HL-60 (cell line): ENCODE measurements around the gene ANKS4B.

Experiments used
- DNase-seq, 2 experiments: peaks; one replicate each; pipeline ENCODE4 v3.0.0-alpha.2; 2010 to 2020; ENCODE audit warnings: low read depth in 1 of 2, low spot score in 1 of 2
- H3K27ac ChIP-seq: fragments of 250-450 bp; sonication (Bioruptor Pico); replicated peaks from 2 replicates; pipeline ENCODE4 v1.5.1; 2020; ENCODE audit warnings: mild to moderate bottlenecking, moderate library complexity
- H3K27me3 ChIP-seq: fragments of 250-450 bp; sonication (Bioruptor Pico); 2 replicates; pipeline ENCODE4 v1.5.1; 2021; ENCODE audit warnings: mild to moderate bottlenecking, moderate library complexity; ENCODE audit not compliant: insufficient read depth, poor library complexity, severe bottlenecking
- H3K4me3 ChIP-seq: replicated peaks from 2 replicates; pipeline ENCODE4 v1.5.1; 2011; ENCODE audit warnings: mild to moderate bottlenecking, control low read depth, low read length; ENCODE audit not compliant: insufficient read depth
- GABPA ChIP-seq: IDR thresholded peaks from 2 replicates; pipeline ENCODE4 v1.6.1; 2012; ENCODE audit warnings: low read depth
- POLR2AphosphoS5 ChIP-seq: IDR thresholded peaks from 2 replicates; pipeline ENCODE4 v1.6.1; 2012; ENCODE audit warnings: low read depth
- SPI1 ChIP-seq: IDR thresholded peaks from 2 replicates; pipeline ENCODE4 v1.6.1; 2012; ENCODE audit warnings: low read depth, mild to moderate bottlenecking, borderline replicate concordance
- TF ChIP-seq, protein P1 (sequence below): IDR thresholded peaks from 2 replicates; pipeline ENCODE4 v1.6.1; 2012; ENCODE audit warnings: low read depth; ENCODE audit not compliant: insufficient replicate concordance
- TF ChIP-seq, protein P2 (sequence below): IDR thresholded peaks from one replicate; pipeline ENCODE4 v1.5.1; 2011; ENCODE audit warnings: low read length, control low read depth, inconsistent platforms; ENCODE audit not compliant: insufficient read depth

Gene ANKS4B

DNA sequence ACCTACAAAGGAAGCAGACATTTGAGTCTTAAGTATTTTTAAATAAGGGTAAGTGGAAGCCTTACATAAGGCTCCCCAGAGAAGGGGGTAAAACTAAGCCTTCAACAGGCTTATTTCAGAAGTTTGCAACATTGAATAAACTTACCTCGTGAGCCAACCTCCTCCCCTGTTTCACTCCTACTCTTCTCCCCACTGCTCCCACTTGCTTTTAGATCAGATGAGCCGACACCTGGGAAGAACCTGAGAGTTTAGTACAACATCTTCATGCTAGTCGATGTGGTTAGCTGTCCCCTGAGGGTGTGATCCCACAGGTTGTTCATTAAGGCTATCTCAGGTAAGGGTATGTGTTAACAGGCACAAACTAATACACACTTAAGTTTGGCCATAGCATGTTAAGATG, 35.9 kb upstream of the ANKS4B start:
- H3K27me3 ChIP-seq: no peaks in the 10 kb centered on the region
- no peak for DNase-seq

DNA sequence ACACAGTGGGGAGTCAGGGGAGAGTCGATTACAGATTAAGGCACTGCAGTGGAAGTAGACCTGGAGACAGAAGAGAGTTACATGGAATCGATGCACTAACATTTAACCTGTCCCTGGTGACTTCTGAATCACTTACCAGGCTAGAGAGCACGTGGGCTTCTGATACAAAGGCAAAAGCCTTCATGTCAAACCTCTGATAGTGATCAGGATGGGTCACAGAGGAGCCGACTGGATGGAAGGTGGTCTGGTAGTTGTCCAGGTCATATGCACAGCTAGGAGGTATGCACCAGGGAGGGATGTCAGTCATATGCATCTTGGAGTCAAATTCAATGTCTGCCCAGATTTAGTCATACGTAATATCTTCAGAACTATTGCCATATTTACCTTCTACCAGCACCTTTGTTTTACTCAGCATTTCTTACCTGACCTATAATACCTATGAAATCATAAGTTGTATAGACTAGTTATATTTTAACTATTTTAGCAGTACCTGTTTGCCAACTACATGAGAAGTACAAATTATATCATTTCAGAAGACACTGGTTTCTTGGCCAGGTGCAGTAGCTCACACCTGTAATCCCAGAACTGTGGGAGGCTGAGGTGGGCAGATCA, 33.8 kb upstream of the ANKS4B start:
- no peak for TF ChIP-seq POLR2AphosphoS5
- TF ChIP-seq, protein P1, sequence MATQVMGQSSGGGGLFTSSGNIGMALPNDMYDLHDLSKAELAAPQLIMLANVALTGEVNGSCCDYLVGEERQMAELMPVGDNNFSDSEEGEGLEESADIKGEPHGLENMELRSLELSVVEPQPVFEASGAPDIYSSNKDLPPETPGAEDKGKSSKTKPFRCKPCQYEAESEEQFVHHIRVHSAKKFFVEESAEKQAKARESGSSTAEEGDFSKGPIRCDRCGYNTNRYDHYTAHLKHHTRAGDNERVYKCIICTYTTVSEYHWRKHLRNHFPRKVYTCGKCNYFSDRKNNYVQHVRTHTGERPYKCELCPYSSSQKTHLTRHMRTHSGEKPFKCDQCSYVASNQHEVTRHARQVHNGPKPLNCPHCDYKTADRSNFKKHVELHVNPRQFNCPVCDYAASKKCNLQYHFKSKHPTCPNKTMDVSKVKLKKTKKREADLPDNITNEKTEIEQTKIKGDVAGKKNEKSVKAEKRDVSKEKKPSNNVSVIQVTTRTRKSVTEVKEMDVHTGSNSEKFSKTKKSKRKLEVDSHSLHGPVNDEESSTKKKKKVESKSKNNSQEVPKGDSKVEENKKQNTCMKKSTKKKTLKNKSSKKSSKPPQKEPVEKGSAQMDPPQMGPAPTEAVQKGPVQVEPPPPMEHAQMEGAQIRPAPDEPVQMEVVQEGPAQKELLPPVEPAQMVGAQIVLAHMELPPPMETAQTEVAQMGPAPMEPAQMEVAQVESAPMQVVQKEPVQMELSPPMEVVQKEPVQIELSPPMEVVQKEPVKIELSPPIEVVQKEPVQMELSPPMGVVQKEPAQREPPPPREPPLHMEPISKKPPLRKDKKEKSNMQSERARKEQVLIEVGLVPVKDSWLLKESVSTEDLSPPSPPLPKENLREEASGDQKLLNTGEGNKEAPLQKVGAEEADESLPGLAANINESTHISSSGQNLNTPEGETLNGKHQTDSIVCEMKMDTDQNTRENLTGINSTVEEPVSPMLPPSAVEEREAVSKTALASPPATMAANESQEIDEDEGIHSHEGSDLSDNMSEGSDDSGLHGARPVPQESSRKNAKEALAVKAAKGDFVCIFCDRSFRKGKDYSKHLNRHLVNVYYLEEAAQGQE: no peak
- no peak for TF ChIP-seq GABPA
- TF ChIP-seq SPI1: no peak
- TF ChIP-seq, protein P2, sequence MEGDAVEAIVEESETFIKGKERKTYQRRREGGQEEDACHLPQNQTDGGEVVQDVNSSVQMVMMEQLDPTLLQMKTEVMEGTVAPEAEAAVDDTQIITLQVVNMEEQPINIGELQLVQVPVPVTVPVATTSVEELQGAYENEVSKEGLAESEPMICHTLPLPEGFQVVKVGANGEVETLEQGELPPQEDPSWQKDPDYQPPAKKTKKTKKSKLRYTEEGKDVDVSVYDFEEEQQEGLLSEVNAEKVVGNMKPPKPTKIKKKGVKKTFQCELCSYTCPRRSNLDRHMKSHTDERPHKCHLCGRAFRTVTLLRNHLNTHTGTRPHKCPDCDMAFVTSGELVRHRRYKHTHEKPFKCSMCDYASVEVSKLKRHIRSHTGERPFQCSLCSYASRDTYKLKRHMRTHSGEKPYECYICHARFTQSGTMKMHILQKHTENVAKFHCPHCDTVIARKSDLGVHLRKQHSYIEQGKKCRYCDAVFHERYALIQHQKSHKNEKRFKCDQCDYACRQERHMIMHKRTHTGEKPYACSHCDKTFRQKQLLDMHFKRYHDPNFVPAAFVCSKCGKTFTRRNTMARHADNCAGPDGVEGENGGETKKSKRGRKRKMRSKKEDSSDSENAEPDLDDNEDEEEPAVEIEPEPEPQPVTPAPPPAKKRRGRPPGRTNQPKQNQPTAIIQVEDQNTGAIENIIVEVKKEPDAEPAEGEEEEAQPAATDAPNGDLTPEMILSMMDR: no peak
- DNase-seq: no peak
- no peaks in the 10 kb centered on the region for H3K27me3 ChIP-seq
- H3K4me3 ChIP-seq: no peak overlapping the region
- no peak overlapping the region for H3K27ac ChIP-seq

More for the DNA sequence above, 35.9 kb upstream of the ANKS4B start:
- Histone ChIP-seq H3K27ac (no peak overlapping the region), H3K4me3 (no peak overlapping the region)
- TF ChIP-seq SPI1 (no peak), POLR2AphosphoS5 (no peak), GABPA (no peak)
- TF ChIP-seq, protein P1: no peak
- TF ChIP-seq, protein P2: no peak

DNA sequence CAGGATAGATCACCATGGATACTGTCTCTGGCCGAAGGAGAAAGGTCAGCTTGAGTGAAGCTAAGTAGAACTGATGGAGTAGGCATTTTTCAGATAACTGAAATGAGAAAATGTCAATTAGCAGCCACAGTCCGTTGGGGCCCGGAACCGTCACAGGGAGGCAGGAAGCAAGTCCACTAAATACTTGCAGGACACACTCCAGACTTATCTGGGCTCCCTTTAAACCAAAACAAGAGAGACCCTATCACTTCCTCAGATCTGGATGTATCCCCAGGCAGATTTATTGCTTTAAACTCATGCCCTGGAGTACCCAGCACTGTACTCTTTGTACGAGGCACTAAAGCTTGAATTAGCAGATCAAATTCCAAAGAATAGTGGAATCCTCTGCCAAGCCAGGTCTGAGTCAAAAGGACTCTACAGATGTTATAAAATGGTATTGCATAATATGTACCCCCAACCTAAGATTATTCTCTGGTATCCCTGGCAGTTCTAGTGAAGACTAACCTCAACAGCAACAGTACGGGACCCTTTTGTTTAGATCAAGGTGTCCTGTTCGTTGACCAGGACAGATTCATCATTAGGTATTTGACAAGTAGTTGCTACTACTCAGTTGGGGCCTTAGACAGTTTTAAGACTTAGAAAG, 30.2 kb upstream of the ANKS4B start:
- DNase-seq: no peak
- Histone ChIP-seq H3K27ac (no peak overlapping the region), H3K27me3 (peaks cover 4% of the 10 kb centered on the region), H3K4me3 (no peak overlapping the region)
- no peak for TF ChIP-seq POLR2AphosphoS5
- no peak for TF ChIP-seq SPI1
- TF ChIP-seq GABPA: no peak
- TF ChIP-seq, protein P1: no peak
- TF ChIP-seq, protein P2: no peak
